ENCODE results near the gene STAM2.

DNA sequence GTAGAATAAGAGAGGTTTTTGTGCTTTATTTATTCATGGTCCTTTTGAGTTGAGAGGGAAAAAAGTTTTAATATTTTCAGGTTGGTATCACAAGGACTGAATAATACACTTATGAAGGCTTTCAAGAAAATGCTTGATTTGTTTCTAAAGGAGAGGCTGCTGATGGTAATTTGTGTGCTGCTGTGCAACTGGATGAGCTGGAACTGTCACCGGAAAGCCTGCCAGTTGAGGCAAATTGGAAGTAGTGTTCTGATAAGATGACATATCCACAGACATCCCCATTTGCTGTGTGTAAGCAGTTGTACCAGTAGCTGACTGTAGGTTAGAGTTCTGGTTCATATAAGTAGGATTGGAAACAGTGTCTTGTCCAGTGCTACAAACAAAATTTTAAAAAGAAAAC lies 55.1 kb downstream of the STAM2 start:
- no peak for TF ChIP-seq POLR2AphosphoS5 (IDR thresholded peaks at IDR 0.05; ENCODE audit: low read depth)
- TF ChIP-seq, protein P1, sequence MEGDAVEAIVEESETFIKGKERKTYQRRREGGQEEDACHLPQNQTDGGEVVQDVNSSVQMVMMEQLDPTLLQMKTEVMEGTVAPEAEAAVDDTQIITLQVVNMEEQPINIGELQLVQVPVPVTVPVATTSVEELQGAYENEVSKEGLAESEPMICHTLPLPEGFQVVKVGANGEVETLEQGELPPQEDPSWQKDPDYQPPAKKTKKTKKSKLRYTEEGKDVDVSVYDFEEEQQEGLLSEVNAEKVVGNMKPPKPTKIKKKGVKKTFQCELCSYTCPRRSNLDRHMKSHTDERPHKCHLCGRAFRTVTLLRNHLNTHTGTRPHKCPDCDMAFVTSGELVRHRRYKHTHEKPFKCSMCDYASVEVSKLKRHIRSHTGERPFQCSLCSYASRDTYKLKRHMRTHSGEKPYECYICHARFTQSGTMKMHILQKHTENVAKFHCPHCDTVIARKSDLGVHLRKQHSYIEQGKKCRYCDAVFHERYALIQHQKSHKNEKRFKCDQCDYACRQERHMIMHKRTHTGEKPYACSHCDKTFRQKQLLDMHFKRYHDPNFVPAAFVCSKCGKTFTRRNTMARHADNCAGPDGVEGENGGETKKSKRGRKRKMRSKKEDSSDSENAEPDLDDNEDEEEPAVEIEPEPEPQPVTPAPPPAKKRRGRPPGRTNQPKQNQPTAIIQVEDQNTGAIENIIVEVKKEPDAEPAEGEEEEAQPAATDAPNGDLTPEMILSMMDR (IDR thresholded peaks at IDR 0.05; ENCODE audit: insufficient read depth, low read length) = no peak
- TF ChIP-seq SPI1 (IDR thresholded peaks at IDR 0.05; ENCODE audit: borderline replicate concordance, low read depth) = no peak
- TF ChIP-seq GABPA (IDR thresholded peaks at IDR 0.05; ENCODE audit: low read depth) = no peak
- TF ChIP-seq, protein P2, sequence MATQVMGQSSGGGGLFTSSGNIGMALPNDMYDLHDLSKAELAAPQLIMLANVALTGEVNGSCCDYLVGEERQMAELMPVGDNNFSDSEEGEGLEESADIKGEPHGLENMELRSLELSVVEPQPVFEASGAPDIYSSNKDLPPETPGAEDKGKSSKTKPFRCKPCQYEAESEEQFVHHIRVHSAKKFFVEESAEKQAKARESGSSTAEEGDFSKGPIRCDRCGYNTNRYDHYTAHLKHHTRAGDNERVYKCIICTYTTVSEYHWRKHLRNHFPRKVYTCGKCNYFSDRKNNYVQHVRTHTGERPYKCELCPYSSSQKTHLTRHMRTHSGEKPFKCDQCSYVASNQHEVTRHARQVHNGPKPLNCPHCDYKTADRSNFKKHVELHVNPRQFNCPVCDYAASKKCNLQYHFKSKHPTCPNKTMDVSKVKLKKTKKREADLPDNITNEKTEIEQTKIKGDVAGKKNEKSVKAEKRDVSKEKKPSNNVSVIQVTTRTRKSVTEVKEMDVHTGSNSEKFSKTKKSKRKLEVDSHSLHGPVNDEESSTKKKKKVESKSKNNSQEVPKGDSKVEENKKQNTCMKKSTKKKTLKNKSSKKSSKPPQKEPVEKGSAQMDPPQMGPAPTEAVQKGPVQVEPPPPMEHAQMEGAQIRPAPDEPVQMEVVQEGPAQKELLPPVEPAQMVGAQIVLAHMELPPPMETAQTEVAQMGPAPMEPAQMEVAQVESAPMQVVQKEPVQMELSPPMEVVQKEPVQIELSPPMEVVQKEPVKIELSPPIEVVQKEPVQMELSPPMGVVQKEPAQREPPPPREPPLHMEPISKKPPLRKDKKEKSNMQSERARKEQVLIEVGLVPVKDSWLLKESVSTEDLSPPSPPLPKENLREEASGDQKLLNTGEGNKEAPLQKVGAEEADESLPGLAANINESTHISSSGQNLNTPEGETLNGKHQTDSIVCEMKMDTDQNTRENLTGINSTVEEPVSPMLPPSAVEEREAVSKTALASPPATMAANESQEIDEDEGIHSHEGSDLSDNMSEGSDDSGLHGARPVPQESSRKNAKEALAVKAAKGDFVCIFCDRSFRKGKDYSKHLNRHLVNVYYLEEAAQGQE (IDR thresholded peaks at IDR 0.05; ENCODE audit: insufficient replicate concordance, low read depth) = no peak

Measured in HL-60 (cell line).